Measurements from ENCODE around the gene VMP1. TPM values are rescaled to one million over a fixed set of nuclear protein-coding genes. Genes with fewer than 3 reads are reported as not detected.

VMP1 gene
- total RNA-seq, 6 experiments from 2014 or later, result 121 to 155 (median 149) TPM

DNA sequence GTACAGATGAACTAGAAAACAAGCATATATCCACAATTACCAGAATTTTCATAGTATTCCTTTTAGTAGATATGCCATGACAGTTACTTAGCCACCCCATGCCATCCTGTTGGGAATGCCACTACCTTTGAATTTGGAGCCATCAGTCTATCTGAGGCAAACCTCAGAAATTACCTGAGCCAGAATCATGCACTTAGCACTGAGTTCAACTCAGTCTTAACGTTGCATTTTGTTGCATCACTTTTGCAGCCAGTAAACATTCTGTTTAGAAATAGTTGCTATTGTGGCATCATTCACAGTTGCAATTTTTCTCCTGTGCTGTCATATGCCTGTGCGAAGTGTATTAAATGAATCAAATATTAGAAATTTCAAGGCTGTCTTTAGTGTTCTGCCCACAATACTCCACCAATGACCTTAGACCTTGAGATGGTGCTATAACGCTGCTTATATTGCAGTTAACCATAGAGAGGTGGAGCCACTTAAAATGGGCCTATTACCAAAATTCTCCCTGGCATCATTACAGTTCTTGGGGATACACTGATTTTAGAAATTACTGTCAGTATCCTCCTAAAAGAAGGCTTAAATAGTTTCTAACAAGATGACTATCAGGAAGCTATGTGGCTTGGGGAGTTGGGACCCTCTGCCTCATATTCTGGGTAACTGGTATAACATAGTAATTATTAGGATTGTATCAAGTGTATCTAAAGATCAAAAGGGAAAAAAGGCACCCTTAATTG, 11.3 kb upstream of the VMP1 start:
- Mint-ChIP-seq H3K27ac (peak overlapping the region; percentile 48; the same call in 1 of the 2 replicates), H3K4me3 (no peak overlapping the region), H3K4me1 (ENCODE audit: low read depth) (peaks cover 36% of the 10 kb centered on the region), H3K9me3 (no peaks in the 10 kb centered on the region; the same call in 1 of the 2 replicates), H3K27me3 (ENCODE audit: insufficient read depth) (peaks cover 9% of the 10 kb centered on the region), H3K36me3 (ENCODE audit: low read depth) (peaks cover 72% of the 10 kb centered on the region)
- TF ChIP-seq, protein P1, sequence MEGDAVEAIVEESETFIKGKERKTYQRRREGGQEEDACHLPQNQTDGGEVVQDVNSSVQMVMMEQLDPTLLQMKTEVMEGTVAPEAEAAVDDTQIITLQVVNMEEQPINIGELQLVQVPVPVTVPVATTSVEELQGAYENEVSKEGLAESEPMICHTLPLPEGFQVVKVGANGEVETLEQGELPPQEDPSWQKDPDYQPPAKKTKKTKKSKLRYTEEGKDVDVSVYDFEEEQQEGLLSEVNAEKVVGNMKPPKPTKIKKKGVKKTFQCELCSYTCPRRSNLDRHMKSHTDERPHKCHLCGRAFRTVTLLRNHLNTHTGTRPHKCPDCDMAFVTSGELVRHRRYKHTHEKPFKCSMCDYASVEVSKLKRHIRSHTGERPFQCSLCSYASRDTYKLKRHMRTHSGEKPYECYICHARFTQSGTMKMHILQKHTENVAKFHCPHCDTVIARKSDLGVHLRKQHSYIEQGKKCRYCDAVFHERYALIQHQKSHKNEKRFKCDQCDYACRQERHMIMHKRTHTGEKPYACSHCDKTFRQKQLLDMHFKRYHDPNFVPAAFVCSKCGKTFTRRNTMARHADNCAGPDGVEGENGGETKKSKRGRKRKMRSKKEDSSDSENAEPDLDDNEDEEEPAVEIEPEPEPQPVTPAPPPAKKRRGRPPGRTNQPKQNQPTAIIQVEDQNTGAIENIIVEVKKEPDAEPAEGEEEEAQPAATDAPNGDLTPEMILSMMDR (IDR thresholded peaks at IDR 0.05), result no peak
- no peak for DNase-seq

DNA sequence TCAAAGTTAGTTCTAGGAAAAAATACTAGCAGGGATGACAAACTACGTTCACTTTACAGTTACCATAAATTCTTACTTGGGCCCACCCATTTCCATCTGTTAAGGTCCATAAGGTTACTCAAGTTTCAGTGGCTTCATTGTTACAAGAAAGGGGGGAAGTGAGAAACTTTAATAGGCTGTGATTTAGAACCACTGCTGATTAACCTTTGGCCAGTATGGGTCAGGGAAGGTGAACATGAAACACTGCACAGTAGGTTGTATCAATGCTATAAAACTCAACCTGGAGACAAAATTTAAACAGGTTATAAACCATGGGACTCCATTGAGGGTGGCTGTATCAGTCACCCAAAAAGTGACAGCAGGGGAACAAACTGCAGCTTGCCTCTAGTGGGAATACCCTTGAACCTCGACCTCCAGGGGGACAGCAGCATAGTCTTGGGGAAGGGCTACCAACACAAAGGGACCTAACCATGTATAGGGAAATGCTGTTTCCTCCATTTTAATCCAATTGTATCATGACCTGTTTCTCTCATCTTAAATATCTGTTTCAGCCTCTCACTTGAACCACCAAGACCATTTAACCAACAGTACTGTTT, 10.7 kb upstream of the VMP1 start:
- Mint-ChIP-seq H3K4me1 (ENCODE audit: low read depth) (peaks cover 37% of the 10 kb centered on the region), H3K4me3 (peak overlapping the region; percentile 43; the same call in 1 of the 2 replicates), H3K27me3 (ENCODE audit: insufficient read depth) (peaks cover 11% of the 10 kb centered on the region), H3K27ac (peak overlapping the region; percentile 66), H3K9me3 (no peaks in the 10 kb centered on the region; the same call in 1 of the 2 replicates), H3K36me3 (ENCODE audit: low read depth) (peaks cover 67% of the 10 kb centered on the region)
- no peak for DNase-seq
- TF ChIP-seq, protein P1 (IDR thresholded peaks at IDR 0.05), result no peak

DNA sequence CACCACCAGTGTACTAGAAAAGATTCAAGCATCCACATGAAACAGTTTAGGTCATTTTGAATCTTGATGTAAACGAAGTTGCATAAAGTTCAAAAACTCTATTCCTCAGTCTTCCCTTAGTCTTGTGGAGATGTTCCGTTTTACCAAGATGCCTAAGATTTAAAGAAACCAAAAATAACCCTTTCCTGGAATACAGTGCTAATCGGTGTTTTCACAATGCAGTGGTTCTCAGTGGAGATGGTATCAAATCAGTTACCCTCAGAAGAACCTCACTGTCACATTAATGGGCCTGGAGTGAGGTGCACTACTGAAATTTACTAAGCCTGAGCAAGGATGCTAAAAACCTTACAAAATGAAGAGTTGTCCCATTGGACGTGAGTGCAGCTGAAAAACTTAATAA, 9.3 kb upstream of the VMP1 start:
- TF ChIP-seq, protein P1 (IDR thresholded peaks at IDR 0.05), result no peak
- no peaks in the 10 kb centered on the region; the same call in 1 of the 2 replicates for H3K9me3 Mint-ChIP-seq
- peaks cover 11% of the 10 kb centered on the region for H3K27me3 Mint-ChIP-seq (ENCODE audit: insufficient read depth)

DNA sequence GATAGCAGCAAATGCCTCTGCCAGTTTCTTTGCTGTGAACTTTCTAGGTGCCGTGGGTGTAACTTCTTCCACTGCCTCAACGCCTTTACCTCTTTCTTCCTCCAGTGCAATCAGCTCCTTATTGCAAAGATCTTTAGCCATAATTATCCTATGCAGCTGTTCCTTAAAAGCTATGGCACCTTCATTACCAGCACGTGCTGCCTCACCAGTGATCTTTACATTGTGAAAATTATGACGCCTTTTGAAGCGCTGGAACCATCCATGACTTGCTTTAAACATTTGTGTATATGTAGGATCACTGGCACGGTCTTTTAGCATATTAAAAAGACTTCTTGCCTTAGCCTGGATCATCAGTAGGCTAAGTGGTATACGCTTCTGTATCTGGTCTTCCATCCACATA, 8.2 kb upstream of the VMP1 start:
- Mint-ChIP-seq H3K9me3 (no peaks in the 10 kb centered on the region; the same call in 1 of the 2 replicates), H3K36me3 (ENCODE audit: low read depth) (peaks cover 62% of the 10 kb centered on the region), H3K4me1 (ENCODE audit: low read depth) (peaks cover 49% of the 10 kb centered on the region), H3K27me3 (ENCODE audit: insufficient read depth) (peaks cover 12% of the 10 kb centered on the region), H3K27ac (no peak overlapping the region; the same call in 1 of the 2 replicates), H3K4me3 (no peak overlapping the region)
- TF ChIP-seq, protein P1 (IDR thresholded peaks at IDR 0.05), result no peak
- no peak for DNase-seq

More for the DNA sequence above, 9.3 kb upstream of the VMP1 start:
- peak overlapping the region; percentile 43; the same call in 1 of the 2 replicates for H3K4me3 Mint-ChIP-seq
- peaks cover 44% of the 10 kb centered on the region for H3K4me1 Mint-ChIP-seq (ENCODE audit: low read depth)
- DNase-seq, result no peak
- H3K27ac Mint-ChIP-seq, result peak overlapping the region; percentile 39
- peaks cover 61% of the 10 kb centered on the region for H3K36me3 Mint-ChIP-seq (ENCODE audit: low read depth)

DNA sequence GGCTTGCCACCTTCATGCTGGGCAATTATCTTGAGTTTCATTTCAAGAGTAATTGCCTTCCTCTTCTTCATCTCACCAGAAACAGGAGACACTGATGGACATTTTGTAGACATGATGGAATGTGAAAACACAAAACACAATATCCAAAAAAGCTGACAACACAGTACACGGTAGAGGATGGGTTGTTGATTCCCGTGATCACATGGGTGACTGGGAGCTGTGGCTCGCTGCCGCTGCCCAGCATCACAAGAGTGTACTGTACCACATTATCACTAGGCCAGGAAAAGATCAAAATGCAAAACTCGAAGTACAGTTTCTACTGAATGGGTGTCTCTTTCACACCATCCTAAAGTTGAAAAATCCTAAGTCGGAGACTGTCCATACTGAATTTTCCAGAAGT, 7.7 kb upstream of the VMP1 start:
- peaks cover 62% of the 10 kb centered on the region for H3K36me3 Mint-ChIP-seq (ENCODE audit: low read depth)
- H3K4me3 Mint-ChIP-seq, result no peak overlapping the region
- H3K9me3 Mint-ChIP-seq, result no peaks in the 10 kb centered on the region; the same call in 1 of the 2 replicates
- TF ChIP-seq, protein P1 (IDR thresholded peaks at IDR 0.05), result no peak
- peaks cover 12% of the 10 kb centered on the region for H3K27me3 Mint-ChIP-seq (ENCODE audit: insufficient read depth)
- H3K27ac Mint-ChIP-seq, result no peak overlapping the region; the same call in 1 of the 2 replicates
- no peak for DNase-seq
- peaks cover 54% of the 10 kb centered on the region for H3K4me1 Mint-ChIP-seq (ENCODE audit: low read depth)

Data from HFFc6 (cell line).